GM10248 (cell line): ENCODE measurements around the gene CPNE4.

Experiments used
- CTCF ChIA-PET: fragments of 300-600 bp; sonication (Branson Sonifier 250); formaldehyde crosslinking; extraction: SDS; loops from one replicate; lab custom pipeline; 2021; ENCODE audit warnings: antibody characterized with exemption; lab: Yijun Ruan, JAX
- POLR2A ChIA-PET: fragments of 350-650 bp; sonication (Branson Sonifier 250); formaldehyde crosslinking; extraction: SDS; loops from one replicate; lab custom pipeline; 2020; ENCODE audit warnings: antibody characterized with exemption; lab: Yijun Ruan, JAX
- DNase-seq: peaks from one replicate; pipeline ENCODE4 v3.0.0; 2012; ENCODE audit errors: extremely low spot score
- CTCF ChIP-seq: IDR thresholded peaks from 2 replicates; pipeline ENCODE4 v1.5.1; 2012; ENCODE audit warnings: mild to moderate bottlenecking, low read depth; ENCODE audit errors: extremely low read depth, missing control alignments, control extremely low read depth

CPNE4 gene

GRCh38 chr3:132029182-132029902 lies 5.5 kb downstream of the CPNE4 start:
- ChIA-PET CTCF (interaction anchor here (0.6 to 3.1 kb wide), 30 partner anchors 8 to 999 kb away, joined by 3 to 53 read pairs (median 4); no protein-coding TSS in a partner anchor), POLR2A (no interaction called here)
- TF ChIP-seq CTCF = peak; percentile 83
- peak; percentile 73 for DNase-seq

GRCh38 chr3:132022914-132023313 lies 11.9 kb downstream of the CPNE4 start:
- POLR2A ChIA-PET = no interaction called here
- CTCF ChIA-PET = interaction anchor here (2.1 kb wide), 1 partner anchor 12 kb away, joined by 7 read pairs; the partner anchor contains the start of gene CPNE4
- no peak for TF ChIP-seq CTCF
- no peak for DNase-seq

- no peak for TF ChIP-seq CTCF
- no peak for DNase-seq
- CTCF ChIA-PET = interaction anchor here (1.0 to 1.5 kb wide), 6 partner anchors 9 to 470 kb away, joined by 3 to 8 read pairs (median 4); no protein-coding TSS in a partner anchor
- POLR2A ChIA-PET = no interaction called here
These were observed 14.8 kb downstream of the CPNE4 start for GRCh38 chr3:132020058-132020457.

GRCh38 chr3:132017137-132017536 lies 17.7 kb downstream of the CPNE4 start:
- DNase-seq = no peak
- ChIA-PET POLR2A (no interaction called here), CTCF (interaction anchor here (1.0 kb wide), 2 partner anchors 8 to 21 kb away, joined by 3 read pairs; no protein-coding TSS in a partner anchor)
- no peak for TF ChIP-seq CTCF

GRCh38 chr3:132016061-132017041 lies 18.5 kb downstream of the CPNE4 start:
- no peak for TF ChIP-seq CTCF
- ChIA-PET CTCF (interaction anchor here (0.7 to 1.0 kb wide), 4 partner anchors 8 to 19 kb away, joined by 3 read pairs; partner anchors contain the start of gene CPNE4), POLR2A (no interaction called here)
- no peak for DNase-seq

GRCh38 chr3:132014105-132014504 lies 20.7 kb downstream of the CPNE4 start:
- DNase-seq = no peak
- TF ChIP-seq CTCF = no peak
- ChIA-PET POLR2A (no interaction called here), CTCF (interaction anchor here (1.1 to 1.5 kb wide), 2 partner anchors 15 to 33 kb away, joined by 3 read pairs; no protein-coding TSS in a partner anchor)
